HG02763 (cell line): Measurements from ENCODE around the gene TM7SF2.

Experiments
- ATAC-seq: cut with Tn5 transposase; IDR thresholded peaks from one replicate; pipeline ENCODE4 v1.9.1; 2021; ENCODE audit warnings: mild to moderate bottlenecking, moderate library complexity; ENCODE audit not compliant: unreplicated experiment

The TM7SF2 gene

GRCh38 chr11:65150509-65151299 is 39.0 kb downstream of the TM7SF2 start:
- no peak for ATAC-seq

DNA sequence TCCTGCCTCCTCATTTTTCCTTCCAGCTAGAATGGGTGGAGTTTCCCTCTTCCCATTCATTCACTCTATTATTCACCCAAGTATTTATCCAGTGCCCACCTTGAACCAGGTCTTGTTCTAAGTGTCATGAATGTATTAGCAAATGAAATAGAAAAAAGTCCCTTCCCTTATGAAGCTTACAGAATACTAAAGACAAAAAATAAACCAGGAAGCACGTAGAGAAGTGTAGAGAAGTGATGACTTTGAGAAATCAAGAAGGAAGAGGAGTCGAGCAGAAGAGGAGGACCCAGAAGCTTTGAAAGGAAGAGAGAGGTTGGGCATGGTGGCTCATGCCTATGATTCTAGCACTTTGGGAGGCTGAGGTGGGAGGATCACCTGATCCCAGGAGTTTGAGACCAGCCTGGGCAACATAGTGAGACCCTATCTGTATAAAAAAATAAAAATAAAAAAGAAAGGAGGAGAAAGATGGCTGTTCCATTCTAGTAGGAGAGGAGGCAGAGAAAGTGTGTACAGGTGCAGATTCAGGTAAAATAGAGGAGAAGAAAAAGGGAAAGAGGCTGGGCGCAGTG is 39.7 kb downstream of the TM7SF2 start:
- ATAC-seq = no peak

GRCh38 chr11:65152122-65152521 is 40.5 kb downstream of the TM7SF2 start:
- no peak for ATAC-seq

GRCh38 chr11:65156256-65156655 is 44.6 kb downstream of the TM7SF2 start:
- no peak for ATAC-seq

- no peak for ATAC-seq
Measured at GRCh38 chr11:65156926-65157325, 45.3 kb downstream of the TM7SF2 start.

DNA sequence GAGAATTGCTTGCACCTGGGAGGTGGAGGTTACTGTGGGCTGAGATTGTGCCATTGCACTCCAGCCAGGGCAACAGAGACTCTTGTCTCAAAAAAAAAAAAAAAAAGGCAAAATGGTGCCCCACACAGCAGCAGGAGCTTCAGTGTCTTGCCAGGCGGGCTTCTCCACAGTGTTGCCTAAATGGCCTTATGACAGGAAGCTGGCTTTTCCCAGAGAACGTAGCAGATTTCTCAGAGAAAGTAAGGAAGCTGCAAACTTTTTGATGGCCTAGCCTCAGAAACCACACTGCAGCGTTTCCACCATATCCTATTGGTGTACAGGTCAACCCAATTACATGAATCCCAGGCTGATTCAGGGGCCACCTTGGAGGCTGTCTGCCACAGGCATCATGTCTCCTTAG is 45.7 kb downstream of the TM7SF2 start:
- no peak for ATAC-seq

- ATAC-seq = no peak
Measured at GRCh38 chr11:65159012-65159411, 47.3 kb downstream of the TM7SF2 start.

- no peak for ATAC-seq
Measured at GRCh38 chr11:65160643-65161042, 49.0 kb downstream of the TM7SF2 start.

DNA sequence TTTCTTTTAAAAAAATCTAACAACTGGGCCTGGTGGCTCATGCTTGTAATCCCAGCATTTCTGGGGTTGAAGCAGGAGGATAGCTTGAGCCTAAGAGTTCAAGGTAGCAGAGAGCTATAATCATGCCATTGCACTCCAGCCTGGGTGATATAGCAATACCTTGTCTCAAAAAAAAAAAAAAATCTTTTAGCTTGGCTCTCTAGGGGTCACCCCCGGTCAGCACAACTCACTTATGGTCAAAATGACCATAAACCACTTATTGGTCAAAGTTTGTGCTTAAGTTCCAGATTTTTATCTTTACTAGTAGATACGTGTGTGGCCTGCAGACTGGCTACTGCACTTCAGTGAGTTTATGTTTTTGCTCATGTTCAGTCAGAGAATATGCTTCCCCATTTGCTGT is 52.0 kb downstream of the TM7SF2 start:
- ATAC-seq = no peak
